ENCODE measurements around the gene CSNK2A1.
"Not testable (repeated sequence)": the region's sequence is repeated elsewhere in the genome, so short reads cannot be mapped to it uniquely, and the experiment has no call there.

Gene CSNK2A1

GRCh38 chr20:543369-544152 is at the start of gene CSNK2A1:
TSS of gene CSNK2A1 (minus strand) at chr20:543790. CDS start at chr20:508551, 35,239 bp downstream.
- DNase-seq (ENCODE audit: low read depth in 2 of 2): peak; percentile 92 to 94

- no peak for DNase-seq (ENCODE audit: low read depth in 2 of 2)
These were observed 48.9 kb upstream of the CSNK2A1 start for GRCh38 chr20:592506-592905.

DNA sequence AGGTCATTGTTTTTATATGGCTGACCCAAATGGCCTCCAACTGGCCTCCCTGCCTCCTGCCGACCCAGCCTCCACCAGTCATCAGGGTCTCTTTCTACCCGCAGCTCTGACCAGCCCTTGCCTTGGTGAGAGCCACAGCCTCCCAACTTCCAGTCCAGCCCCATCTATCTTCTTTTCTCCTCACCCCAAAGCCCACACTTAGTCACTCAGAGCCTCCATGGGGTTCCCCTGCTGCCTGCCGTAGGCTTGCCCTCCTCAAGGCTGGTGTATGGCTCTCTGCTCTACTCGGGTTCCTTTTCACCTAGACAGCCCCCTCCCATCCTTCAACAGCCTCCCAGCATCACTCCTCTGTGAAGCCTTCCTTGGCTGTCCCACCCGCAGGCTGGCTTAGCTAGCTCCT is 48.4 kb upstream of the CSNK2A1 start:
- no peak for DNase-seq (ENCODE audit: low read depth in 2 of 2)

GRCh38 chr20:588932-589672 is 45.5 kb upstream of the CSNK2A1 start:
- no peak for DNase-seq (ENCODE audit: low read depth in 2 of 2)

GRCh38 chr20:588476-588875 is 44.9 kb upstream of the CSNK2A1 start:
- DNase-seq (ENCODE audit: low read depth in 2 of 2): no peak

- no peak for DNase-seq (ENCODE audit: low read depth in 2 of 2)
These were observed 41.3 kb upstream of the CSNK2A1 start for GRCh38 chr20:584971-585301.

- DNase-seq (ENCODE audit: low read depth in 2 of 2): no peak
These were observed 40.8 kb upstream of the CSNK2A1 start for GRCh38 chr20:584161-584970.

- DNase-seq (ENCODE audit: low read depth in 2 of 2): no peak
These were observed 38.6 kb upstream of the CSNK2A1 start for GRCh38 chr20:582204-582603.

DNA sequence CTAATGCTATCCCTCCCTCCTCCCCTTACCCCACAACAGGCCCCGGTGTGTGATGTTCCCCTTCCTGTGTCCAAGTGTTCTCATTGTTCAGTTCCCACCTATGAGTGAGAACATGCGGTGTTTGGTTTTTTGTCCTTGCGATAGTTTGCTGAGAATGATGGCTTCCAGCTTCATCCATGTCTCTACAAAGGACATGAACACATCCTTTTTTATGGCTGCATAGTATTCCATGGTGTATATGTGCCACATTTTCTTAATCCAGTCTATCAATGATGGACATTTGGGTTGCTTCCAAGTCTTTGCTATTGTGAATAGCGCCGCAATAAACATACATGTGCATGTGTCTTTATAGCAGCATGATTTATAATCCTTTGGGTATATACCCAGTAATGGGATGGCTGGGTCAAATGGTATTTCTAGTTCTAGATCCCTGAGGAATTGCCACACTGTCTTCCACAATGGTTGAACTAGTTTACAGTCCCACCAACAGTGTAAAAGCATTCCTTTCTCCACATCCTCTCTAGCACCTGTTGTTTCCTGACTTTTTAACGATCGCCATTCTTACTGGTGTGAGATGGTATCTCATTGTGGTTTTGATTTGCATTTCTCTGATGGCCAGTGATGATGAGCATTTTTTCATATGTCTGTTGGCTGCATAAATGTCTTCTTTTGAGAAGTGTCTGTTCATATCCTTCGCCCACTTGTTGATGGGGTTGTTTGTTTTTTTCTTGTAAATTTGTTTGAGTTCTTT is 35.5 kb upstream of the CSNK2A1 start:
- not testable (repeated sequence) for DNase-seq (ENCODE audit: low read depth in 2 of 2)

DNA sequence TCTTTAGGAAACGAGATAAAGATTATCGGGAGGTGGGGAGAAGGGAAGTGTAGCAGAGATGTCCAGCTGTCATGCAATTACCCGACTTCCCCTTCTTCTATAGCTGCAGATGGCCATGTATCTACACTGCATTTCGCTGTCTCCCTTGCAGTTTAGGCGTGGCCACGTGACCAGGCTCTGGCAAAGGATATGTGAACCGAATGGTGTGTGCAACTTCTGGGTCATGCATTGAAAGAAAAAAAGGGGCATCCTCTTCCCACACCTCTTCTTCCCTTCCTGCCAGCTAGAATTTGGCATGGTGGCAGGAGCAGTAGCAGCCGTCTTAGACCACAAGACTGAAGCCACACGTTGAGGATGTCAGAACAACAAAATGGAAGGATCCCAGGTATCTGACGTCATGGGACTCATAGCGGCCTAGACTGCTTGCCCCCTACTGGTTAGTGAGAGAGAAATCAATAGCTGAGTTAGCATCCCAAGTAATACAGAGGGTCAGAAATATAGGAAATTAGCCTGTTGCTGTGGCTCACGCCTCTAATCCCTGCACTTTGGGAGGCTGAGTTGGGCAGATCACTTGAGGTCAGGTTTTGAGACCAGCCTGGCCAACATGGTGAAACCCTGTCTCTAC is 33.7 kb upstream of the CSNK2A1 start:
- no peak for DNase-seq (ENCODE audit: low read depth in 2 of 2)

DNA sequence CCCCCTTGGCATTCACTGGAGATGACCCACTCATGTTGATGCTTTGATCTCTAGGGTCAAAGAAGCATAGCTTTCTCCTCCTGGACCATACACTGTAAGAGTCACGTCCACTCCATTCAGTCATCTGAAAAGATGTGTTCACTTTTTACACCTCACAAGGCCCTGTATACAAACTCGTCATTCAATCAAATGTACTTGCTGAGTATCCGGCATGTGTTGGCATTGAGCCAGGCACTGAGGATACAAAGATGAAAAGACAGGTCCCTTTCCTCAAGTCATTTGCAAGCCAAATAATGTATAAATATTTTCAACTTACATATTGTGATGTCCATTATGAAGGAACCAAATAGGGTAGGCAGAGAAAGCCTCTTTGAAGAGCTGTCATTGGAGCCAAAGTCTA is 32.6 kb upstream of the CSNK2A1 start:
- DNase-seq (ENCODE audit: low read depth in 2 of 2): no peak

DNA sequence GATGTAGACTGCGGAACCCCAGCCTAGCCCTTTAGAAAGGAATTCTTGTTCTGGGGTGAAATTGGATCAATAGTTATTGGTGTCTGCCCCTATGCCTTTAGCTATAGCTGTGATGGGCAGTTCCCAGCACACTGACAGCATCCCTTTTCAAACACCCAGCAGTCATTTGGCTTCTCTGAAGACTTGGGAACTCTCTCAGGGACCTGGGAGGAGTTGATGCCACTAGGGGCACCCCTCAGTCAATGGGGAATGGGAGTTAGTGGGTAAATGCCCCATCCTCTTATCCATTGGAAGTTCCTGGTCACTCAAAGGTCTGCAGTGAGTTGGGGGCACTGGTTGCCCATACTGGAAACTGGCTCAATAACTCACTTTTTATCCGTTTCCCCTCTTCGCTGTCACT is 31.6 kb upstream of the CSNK2A1 start:
- no peak for DNase-seq (ENCODE audit: low read depth in 2 of 2)

GRCh38 chr20:574297-574942 is 30.8 kb upstream of the CSNK2A1 start:
- DNase-seq (ENCODE audit: low read depth in 2 of 2): no peak

- no peak for DNase-seq (ENCODE audit: low read depth in 2 of 2)
These were observed 30.1 kb upstream of the CSNK2A1 start for GRCh38 chr20:573414-574296.

- DNase-seq (ENCODE audit: low read depth in 2 of 2): no peak
These were observed 29.1 kb upstream of the CSNK2A1 start for GRCh38 chr20:572727-573126.

GRCh38 chr20:571754-572441 is 28.3 kb upstream of the CSNK2A1 start:
- DNase-seq (ENCODE audit: low read depth in 2 of 2): no peak

- no peak for DNase-seq (ENCODE audit: low read depth in 2 of 2)
These were observed 25.3 kb upstream of the CSNK2A1 start for GRCh38 chr20:568673-569415.

DNA sequence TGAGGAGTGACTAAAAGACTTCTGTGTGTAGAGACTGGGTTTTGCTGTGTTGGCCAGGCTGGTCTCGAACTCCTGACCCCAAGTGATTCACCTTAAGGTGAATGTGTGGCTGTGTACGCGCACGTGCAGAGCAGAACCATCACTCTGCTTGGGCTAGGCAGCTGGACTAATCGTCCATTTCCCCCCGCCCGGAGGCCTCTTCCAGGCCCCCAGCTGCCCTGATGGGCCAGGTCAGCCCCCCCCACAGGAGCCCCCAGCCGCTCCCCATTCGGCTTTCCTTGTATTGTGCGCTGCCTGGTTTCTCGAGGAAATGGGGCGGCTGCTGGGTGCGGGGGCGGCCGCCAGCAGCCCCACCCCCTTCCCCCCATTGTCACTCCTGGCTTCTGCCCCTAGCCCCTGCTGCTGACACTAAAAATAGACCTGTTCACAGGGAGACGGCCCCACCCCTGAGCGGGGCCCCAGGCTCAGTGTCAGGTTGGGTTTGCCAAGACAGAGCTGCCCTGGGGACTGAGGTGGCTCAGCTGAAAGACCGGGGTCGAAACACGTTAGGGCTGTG is 24.6 kb upstream of the CSNK2A1 start:
- DNase-seq (ENCODE audit: low read depth in 2 of 2): no peak
